Epithelial cell of esophagus (primary cell): ENCODE measurements around the gene AADACL2.

Experiments used
- DNase-seq: peaks from one replicate; pipeline ENCODE4 v3.0.0; 2010; ENCODE audit warnings: low read depth
- H3K4me3 ChIP-seq: 2 replicates; pipeline ENCODE4 v1.5.1; 2011; ENCODE audit warnings: mild to moderate bottlenecking, low read length, control low read depth
- TF ChIP-seq, protein P1 (sequence below): IDR thresholded peaks from 2 replicates; pipeline ENCODE4 v1.5.1; 2011; ENCODE audit warnings: low read depth, mild to moderate bottlenecking, low read length, control low read depth, inconsistent platforms; ENCODE audit not compliant: insufficient read depth; ENCODE audit errors: missing control alignments

AADACL2 gene

DNA sequence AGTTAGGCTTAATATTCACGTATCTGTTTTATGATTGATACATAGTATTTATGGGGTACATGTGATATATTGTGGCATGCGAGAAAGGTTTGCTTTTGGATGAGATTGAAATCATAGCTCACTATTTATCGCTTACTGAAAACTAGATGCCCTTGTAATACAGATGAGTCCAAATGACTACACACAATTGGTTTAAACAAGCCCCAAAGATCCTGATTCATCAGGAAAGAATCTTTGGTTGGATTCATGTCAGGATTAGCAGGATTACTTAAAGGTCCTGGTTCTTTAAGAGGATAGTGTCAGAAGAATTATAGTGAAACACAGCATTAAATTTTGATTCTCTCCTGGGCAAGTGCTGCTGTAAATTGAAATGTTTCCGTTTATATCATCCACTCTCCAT is 61.5 kb downstream of the AADACL2 start:
- DNase-seq = peak; percentile 85
- H3K4me3 ChIP-seq = no peak overlapping the region
- TF ChIP-seq, protein P1, sequence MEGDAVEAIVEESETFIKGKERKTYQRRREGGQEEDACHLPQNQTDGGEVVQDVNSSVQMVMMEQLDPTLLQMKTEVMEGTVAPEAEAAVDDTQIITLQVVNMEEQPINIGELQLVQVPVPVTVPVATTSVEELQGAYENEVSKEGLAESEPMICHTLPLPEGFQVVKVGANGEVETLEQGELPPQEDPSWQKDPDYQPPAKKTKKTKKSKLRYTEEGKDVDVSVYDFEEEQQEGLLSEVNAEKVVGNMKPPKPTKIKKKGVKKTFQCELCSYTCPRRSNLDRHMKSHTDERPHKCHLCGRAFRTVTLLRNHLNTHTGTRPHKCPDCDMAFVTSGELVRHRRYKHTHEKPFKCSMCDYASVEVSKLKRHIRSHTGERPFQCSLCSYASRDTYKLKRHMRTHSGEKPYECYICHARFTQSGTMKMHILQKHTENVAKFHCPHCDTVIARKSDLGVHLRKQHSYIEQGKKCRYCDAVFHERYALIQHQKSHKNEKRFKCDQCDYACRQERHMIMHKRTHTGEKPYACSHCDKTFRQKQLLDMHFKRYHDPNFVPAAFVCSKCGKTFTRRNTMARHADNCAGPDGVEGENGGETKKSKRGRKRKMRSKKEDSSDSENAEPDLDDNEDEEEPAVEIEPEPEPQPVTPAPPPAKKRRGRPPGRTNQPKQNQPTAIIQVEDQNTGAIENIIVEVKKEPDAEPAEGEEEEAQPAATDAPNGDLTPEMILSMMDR = no peak

DNA sequence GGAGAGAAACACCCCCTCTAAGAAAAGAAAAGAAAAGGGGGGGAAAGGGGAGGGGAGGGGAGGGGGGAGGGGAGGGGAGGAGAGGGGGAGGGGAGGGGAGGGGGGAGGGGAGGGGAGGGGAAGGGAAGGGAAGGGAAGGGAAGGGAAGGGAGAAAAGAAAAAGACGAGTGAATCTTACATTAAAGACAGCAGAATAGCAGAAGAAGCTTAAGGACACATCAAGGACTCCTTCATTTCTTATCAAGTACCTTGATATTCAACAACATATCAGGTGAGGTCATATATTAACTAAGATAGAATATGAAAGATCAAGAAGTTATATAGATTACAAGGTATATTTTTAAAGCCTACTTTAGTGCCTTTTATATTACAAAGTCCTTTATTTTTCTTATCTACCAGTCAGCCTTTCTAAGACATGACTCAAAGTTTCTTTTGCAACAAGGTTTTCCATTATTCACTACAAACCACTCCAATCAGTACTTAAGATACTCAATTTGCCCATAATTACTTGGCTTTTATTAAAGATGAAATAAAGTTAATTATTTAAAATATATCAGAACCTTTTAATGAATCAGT is 62.5 kb downstream of the AADACL2 start:
- DNase-seq = peak; percentile 29
- TF ChIP-seq, protein P1 = no peak
- no peak overlapping the region for H3K4me3 ChIP-seq

DNA sequence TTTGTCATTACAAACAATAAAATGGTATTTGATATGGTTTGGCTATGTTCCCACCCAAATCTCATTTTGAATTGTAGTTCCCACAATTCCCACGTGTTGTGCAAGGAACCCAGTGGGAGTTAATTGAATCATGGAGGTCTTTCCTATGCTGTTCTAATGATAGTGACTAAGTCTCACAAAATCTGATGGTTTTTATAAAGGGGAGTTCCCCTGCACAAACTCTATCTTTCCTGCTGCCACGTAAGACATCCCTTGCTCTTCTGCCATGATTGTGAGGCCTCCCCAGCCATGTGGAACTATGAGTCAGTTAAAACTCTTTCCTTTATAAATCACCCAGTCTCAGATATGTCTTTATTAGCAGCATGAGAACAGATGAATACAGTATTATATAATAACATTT is 64.7 kb downstream of the AADACL2 start:
- H3K4me3 ChIP-seq = no peak overlapping the region
- no peak for DNase-seq
- TF ChIP-seq, protein P1 = no peak

DNA sequence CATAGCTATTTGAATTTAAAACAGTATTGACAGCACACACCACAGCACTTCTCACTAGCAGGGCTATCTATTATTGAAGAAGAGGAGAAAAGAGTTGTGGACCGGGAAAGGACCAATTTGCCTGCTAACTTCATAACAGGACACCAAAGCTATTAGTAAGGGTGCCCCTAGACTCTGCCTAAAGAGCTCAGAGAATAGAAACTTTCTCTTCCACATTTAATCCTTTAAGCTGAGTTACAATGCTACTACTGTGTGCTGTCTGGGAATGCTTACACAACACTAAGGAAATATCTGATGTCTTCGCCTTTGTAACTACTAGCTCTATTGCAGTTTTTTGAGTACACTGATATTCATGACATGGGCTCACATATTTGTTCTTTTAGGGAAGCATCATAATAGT is 66.7 kb downstream of the AADACL2 start:
- no peak overlapping the region for H3K4me3 ChIP-seq
- TF ChIP-seq, protein P1 = no peak
- no peak for DNase-seq

DNA sequence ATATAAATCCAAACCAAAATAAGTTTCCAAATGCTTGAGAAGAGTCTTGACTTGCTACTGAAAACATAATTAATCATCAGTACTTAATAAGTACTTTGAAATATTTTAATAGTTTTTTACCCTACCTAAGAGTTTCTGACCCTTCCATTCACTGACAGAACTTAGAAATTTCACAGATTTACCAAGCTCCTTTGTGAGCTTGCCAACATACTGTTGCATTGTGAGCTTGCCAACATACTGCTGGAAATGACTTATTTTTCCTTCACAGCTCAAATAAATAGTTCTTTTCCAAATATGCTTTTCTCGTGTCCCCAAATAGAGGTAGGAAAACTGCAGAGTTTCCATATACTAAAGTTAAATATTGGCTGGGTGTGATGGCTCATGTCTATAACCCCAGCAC is 70.5 kb downstream of the AADACL2 start:
- DNase-seq = no peak
- TF ChIP-seq, protein P1 = no peak
- no peak overlapping the region for H3K4me3 ChIP-seq

DNA sequence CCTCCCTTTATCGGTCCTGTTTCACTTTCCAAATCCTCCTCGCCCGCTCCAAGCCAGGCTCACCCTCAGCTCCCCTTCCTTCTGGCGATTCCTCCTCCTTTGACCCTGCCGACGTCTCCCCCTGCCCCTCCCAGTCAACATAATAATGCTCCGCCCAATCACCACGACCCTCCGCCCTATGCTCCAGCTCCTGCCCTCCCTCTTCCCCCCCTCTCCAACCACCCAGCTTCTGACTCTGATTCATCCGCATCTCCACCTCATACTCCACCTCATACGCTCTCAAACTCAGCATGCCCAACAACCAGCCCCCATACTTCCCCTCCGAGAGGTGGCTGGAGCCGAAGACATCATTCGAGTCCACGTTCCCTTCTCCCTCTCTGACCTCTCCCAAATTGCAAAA is 73.1 kb downstream of the AADACL2 start:
- TF ChIP-seq, protein P1 = no peak
- H3K4me3 ChIP-seq = no peak overlapping the region
- DNase-seq = no peak
